ENCODE results near the gene SPATS1.

The SPATS1 gene

DNA sequence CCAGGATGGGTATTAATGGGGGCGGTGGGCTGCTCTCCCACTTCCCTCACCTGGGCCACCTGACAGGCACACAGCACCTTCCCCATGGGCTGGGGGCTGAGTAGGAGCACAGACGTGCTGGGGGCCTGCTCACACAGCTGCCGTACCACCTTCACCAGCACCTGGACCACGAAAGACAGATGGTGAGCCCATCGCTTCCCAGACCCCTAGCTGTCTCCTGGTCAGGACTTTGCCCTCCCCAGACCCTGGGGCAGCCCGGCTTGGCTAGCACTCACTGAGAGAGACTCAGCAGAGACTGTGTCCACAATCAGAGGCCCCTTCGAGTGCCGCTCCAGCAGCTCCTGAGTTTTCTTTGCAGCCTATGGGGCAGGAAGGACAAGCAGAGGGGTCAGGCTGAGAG is 41.3 kb upstream of the SPATS1 start:
- TF ChIP-seq ZNF565 (CRISPR knock-in tag; conservative IDR thresholded peaks at IDR 0.05; ENCODE audit: low read depth) (no peak), ZC3H10 (CRISPR knock-in tag; IDR thresholded peaks at IDR 0.05) (no peak), RARB (CRISPR knock-in tag; IDR thresholded peaks at IDR 0.05) (no peak), CSDC2 (CRISPR knock-in tag; IDR thresholded peaks at IDR 0.05) (no peak), ZFP30 (CRISPR knock-in tag; IDR thresholded peaks at IDR 0.05) (no peak), BACH2 (CRISPR knock-in tag; IDR thresholded peaks at IDR 0.05; ENCODE audit: borderline replicate concordance) (no peak), ESRRG (CRISPR knock-in tag; IDR thresholded peaks at IDR 0.05) (no peak), ZFP3 (CRISPR knock-in tag; IDR thresholded peaks at IDR 0.05) (no peak)
- TF ChIP-seq, protein P1, sequence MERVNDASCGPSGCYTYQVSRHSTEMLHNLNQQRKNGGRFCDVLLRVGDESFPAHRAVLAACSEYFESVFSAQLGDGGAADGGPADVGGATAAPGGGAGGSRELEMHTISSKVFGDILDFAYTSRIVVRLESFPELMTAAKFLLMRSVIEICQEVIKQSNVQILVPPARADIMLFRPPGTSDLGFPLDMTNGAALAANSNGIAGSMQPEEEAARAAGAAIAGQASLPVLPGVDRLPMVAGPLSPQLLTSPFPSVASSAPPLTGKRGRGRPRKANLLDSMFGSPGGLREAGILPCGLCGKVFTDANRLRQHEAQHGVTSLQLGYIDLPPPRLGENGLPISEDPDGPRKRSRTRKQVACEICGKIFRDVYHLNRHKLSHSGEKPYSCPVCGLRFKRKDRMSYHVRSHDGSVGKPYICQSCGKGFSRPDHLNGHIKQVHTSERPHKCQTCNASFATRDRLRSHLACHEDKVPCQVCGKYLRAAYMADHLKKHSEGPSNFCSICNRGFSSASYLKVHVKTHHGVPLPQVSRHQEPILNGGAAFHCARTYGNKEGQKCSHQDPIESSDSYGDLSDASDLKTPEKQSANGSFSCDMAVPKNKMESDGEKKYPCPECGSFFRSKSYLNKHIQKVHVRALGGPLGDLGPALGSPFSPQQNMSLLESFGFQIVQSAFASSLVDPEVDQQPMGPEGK (CRISPR knock-in tag; IDR thresholded peaks at IDR 0.05; ENCODE audit: borderline replicate concordance) = no peak
- TF ChIP-seq, protein P2, sequence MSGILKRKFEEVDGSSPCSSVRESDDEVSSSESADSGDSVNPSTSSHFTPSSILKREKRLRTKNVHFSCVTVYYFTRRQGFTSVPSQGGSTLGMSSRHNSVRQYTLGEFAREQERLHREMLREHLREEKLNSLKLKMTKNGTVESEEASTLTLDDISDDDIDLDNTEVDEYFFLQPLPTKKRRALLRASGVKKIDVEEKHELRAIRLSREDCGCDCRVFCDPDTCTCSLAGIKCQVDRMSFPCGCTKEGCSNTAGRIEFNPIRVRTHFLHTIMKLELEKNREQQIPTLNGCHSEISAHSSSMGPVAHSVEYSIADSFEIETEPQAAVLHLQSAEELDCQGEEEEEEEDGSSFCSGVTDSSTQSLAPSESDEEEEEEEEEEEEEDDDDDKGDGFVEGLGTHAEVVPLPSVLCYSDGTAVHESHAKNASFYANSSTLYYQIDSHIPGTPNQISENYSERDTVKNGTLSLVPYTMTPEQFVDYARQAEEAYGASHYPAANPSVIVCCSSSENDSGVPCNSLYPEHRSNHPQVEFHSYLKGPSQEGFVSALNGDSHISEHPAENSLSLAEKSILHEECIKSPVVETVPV (CRISPR knock-in tag; IDR thresholded peaks at IDR 0.05) = no peak
- ATAC-seq = no peak

DNA sequence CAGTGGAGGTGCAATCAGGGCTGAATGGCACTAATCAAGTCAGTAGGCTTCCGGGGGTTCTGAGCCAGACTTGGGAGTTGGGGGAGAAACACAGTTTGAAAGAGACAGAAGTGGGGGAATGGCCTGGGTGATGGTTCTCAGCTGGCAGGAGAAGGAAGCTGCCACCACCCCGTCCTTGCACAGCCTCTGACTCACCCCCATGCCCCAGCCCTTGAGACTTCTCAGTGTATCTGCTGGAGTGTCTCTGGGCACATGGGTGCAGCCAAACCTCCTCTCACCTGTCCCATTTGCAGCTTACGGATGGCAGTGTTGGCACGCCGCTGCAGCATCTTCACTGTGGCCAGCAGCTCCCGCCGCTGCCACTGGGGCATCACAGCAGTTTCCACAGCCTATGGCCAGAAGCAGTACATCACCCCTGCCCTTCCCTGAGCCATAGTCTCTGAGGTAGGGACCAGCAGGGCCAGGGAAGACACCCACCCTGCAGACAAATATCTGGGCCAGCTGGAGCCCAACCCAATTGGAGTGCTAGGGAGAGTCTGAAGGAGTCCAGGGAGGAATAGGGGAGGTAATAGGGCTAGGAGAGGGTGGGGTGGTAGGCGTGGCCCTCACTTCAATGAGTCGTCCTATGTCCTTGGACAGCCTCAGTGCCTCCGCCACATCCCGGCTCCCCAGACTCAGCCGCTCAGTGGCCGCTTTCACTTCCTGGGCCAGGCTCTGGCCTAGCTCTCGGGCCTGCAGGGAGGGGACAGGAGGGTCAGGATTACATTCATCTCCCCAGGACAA is 40.5 kb upstream of the SPATS1 start:
- ATAC-seq = no peak
- TF ChIP-seq, protein P2 (CRISPR knock-in tag; IDR thresholded peaks at IDR 0.05) = no peak
- TF ChIP-seq SNAI2 (CRISPR knock-in tag; IDR thresholded peaks at IDR 0.05) (no peak), OSR1 (CRISPR knock-in tag; IDR thresholded peaks at IDR 0.05) (no peak), CSDC2 (CRISPR knock-in tag; IDR thresholded peaks at IDR 0.05) (no peak), PPARA (CRISPR knock-in tag; IDR thresholded peaks at IDR 0.05; ENCODE audit: borderline replicate concordance) (no peak), ZNF565 (CRISPR knock-in tag; conservative IDR thresholded peaks at IDR 0.05; ENCODE audit: low read depth) (no peak), ISL1 (CRISPR knock-in tag; IDR thresholded peaks at IDR 0.05) (no peak), ARNTL (CRISPR knock-in tag; IDR thresholded peaks at IDR 0.05; ENCODE audit: borderline replicate concordance, low read depth) (no peak), ZNF70 (CRISPR knock-in tag; IDR thresholded peaks at IDR 0.05) (no peak), ZFP3 (CRISPR knock-in tag; IDR thresholded peaks at IDR 0.05) (no peak), ZFP30 (CRISPR knock-in tag; IDR thresholded peaks at IDR 0.05) (no peak), TCF4 (CRISPR knock-in tag; IDR thresholded peaks at IDR 0.05; ENCODE audit: borderline replicate concordance) (no peak), ESRRG (CRISPR knock-in tag; IDR thresholded peaks at IDR 0.05) (no peak), TOX (CRISPR knock-in tag; IDR thresholded peaks at IDR 0.05; ENCODE audit: borderline replicate concordance) (no peak)
- TF ChIP-seq, protein P3, sequence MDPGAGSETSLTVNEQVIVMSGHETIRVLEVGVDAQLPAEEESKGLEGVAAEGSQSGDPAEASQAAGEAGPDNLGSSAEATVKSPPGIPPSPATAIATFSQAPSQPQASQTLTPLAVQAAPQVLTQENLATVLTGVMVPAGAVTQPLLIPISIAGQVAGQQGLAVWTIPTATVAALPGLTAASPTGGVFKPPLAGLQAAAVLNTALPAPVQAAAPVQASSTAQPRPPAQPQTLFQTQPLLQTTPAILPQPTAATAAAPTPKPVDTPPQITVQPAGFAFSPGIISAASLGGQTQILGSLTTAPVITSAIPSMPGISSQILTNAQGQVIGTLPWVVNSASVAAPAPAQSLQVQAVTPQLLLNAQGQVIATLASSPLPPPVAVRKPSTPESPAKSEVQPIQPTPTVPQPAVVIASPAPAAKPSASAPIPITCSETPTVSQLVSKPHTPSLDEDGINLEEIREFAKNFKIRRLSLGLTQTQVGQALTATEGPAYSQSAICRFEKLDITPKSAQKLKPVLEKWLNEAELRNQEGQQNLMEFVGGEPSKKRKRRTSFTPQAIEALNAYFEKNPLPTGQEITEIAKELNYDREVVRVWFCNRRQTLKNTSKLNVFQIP (CRISPR knock-in tag; IDR thresholded peaks at IDR 0.05; ENCODE audit: borderline replicate concordance, low read depth) = no peak
- TF ChIP-seq, protein P4, sequence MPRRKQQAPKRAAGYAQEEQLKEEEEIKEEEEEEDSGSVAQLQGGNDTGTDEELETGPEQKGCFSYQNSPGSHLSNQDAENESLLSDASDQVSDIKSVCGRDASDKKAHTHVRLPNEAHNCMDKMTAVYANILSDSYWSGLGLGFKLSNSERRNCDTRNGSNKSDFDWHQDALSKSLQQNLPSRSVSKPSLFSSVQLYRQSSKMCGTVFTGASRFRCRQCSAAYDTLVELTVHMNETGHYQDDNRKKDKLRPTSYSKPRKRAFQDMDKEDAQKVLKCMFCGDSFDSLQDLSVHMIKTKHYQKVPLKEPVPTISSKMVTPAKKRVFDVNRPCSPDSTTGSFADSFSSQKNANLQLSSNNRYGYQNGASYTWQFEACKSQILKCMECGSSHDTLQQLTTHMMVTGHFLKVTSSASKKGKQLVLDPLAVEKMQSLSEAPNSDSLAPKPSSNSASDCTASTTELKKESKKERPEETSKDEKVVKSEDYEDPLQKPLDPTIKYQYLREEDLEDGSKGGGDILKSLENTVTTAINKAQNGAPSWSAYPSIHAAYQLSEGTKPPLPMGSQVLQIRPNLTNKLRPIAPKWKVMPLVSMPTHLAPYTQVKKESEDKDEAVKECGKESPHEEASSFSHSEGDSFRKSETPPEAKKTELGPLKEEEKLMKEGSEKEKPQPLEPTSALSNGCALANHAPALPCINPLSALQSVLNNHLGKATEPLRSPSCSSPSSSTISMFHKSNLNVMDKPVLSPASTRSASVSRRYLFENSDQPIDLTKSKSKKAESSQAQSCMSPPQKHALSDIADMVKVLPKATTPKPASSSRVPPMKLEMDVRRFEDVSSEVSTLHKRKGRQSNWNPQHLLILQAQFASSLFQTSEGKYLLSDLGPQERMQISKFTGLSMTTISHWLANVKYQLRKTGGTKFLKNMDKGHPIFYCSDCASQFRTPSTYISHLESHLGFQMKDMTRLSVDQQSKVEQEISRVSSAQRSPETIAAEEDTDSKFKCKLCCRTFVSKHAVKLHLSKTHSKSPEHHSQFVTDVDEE (CRISPR knock-in tag; IDR thresholded peaks at IDR 0.05) = no peak
- TF ChIP-seq, protein P1 (CRISPR knock-in tag; IDR thresholded peaks at IDR 0.05; ENCODE audit: borderline replicate concordance) = no peak

Measured in SK-N-SH treated with all-trans-retinoic acid at 6 μM for 48 hours (cell line).